Astrocyte of the spinal cord (primary cell): ENCODE results near the gene CCBE1.

ENCODE experiments used
- DNase-seq: peaks from one replicate; pipeline ENCODE4 v3.0.0; 2011; ENCODE audit warnings: low read depth, low spot score
- H3K4me3 ChIP-seq: 2 replicates; pipeline ENCODE4 v1.5.1; 2011; ENCODE audit warnings: low read depth, mild to moderate bottlenecking, low read length, moderate library complexity
- CTCF ChIP-seq: IDR thresholded peaks from 2 replicates; pipeline ENCODE4 v1.5.1; 2012; ENCODE audit warnings: low read depth, mild to moderate bottlenecking, low read length, inconsistent platforms
- in situ Hi-C: cut with HindIII; loops from 2 replicates; pipeline ENCODE4 v1.10.0; 2017; ENCODE audit warnings: low sequenced_read_pairs

Gene CCBE1

DNA sequence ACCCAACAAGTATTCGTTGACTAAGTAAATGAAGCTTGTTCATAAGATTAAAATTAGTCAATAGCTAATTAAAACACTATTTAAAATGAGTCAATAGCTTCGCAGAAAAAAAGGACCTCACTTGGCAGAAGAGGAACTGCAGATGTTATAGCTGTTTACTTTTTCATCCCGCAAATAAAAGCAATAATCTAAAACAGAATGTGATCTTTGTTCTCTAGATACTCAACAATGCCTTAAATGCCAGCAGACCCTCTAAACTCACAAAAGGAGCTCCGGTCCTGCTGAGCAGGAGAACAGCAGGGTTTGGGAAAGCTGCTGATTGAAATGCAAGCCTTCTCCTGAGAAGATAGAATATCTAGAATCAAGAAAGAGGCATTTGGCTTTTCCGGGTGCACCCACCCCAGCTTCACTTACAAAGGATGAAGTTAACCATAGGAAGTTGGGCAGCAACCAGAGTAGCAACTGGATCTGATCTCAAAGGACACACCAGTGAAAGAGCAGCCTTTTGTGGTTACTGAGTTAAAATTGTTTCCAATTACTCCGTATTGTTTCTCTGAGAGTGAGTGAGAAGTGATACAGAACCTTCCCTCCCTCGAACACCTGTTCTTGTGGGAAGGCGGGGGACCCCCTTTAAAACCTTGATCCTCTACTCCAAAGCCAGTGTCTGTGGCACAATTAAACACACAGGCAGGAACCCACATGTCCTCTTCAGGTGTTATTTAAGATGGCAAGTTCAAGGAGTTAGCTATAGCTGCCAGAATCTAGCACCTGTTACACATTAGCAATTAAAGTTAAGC, 6.8 kb downstream of the CCBE1 start:
- TF ChIP-seq CTCF = no peak
- in situ Hi-C loops = no loop called here
- no peak overlapping the region for H3K4me3 ChIP-seq
- DNase-seq = no peak

DNA sequence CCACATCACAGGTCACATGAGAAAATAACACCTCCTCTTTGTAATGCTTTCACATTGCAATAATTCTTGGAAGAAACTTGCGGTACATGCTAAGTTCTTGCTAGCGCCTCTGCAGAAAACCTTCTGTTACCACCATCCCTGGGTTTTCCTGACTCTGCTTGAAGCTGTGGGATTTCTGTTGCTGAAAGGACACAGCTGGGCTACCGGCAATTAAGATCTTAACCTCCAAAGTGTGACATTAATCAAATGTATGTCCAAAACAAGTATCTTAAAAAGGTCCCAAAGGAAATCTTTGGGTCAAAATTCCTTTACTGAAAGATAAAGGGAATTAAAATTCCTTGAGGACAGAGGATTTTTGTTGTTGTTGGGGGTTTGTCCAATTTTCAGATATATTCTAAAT, 7.5 kb downstream of the CCBE1 start:
- TF ChIP-seq CTCF = no peak
- H3K4me3 ChIP-seq = no peak overlapping the region
- in situ Hi-C loops = no loop called here
- DNase-seq = no peak

GRCh38 chr18:59686260-59686659, 11.0 kb downstream of the CCBE1 start:
- H3K4me3 ChIP-seq = no peak overlapping the region
- no peak for TF ChIP-seq CTCF
- DNase-seq = no peak
- in situ Hi-C loops = no loop called here

GRCh38 chr18:59685501-59685900, 11.7 kb downstream of the CCBE1 start:
- peak; percentile 37 for DNase-seq
- no peak for TF ChIP-seq CTCF
- in situ Hi-C loops = no loop called here
- H3K4me3 ChIP-seq = no peak overlapping the region

DNA sequence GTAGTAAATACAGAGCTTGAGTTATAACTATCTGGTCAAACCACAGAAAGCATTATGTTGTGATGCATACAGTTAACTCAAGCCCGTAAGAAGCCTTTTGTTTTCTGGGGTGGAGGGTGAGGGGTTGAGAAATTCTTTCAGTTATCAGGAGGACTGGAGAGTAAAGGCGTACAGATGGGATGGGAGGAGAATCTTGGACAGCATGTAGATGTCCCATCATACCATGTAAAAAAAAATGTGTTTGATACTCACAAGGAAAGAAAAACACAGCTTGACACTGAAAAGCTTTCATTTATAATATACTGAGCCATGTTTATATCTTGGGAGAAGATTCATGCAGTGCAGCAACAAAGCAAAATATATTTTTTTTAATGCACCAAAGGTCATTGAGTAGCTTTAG, 12.4 kb downstream of the CCBE1 start:
- in situ Hi-C loops = no loop called here
- DNase-seq = no peak
- no peak for TF ChIP-seq CTCF
- H3K4me3 ChIP-seq = no peak overlapping the region

- H3K4me3 ChIP-seq = no peak overlapping the region
- TF ChIP-seq CTCF = no peak
- in situ Hi-C loops = no loop called here
- no peak for DNase-seq
These were observed 15.7 kb downstream of the CCBE1 start for GRCh38 chr18:59681521-59682004.

DNA sequence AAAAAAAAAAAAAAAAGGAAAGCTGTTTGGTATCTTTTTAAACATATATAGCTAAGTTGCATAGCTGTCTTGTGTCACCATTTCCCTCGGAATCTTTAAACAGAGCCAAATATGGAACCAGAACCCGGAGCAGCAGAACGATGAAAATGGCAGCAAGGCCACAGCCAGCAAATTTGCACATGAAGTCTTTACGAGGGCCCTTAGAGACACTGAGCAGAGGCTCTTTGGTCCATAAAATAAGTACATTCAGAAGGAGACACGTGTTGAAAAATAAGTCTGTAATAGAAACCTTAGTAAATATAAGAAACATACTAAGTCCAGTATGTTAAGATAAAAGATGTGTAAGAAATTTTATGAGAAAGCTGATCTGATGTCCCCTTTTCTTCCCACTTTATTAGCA, 16.2 kb downstream of the CCBE1 start:
- no peak for TF ChIP-seq CTCF

More for the DNA sequence above, 16.2 kb downstream of the CCBE1 start:
- no peak for DNase-seq
- no peak overlapping the region for H3K4me3 ChIP-seq
- in situ Hi-C loops = no loop called here
